Esophagus squamous epithelium (tissue), 4 donors: ENCODE results near the gene PTDSS2.

Experiments
- POLR2A ChIP-seq, 4 donors: fragments of 450-650 bp; IDR thresholded peaks; one replicate each; pipeline ENCODE4 v1.6.1; 2017; ENCODE audit warnings: antibody characterized with exemption in 4 of 4, mild to moderate bottlenecking in 4 of 4, moderate library complexity in 3 of 4
- TF ChIP-seq, protein P1 (sequence below), 6 experiments: fragments of 450-650 bp in 4 of 6; fragments of 200-600 bp in 2 of 6; sonication (generic) in 2 of 6; IDR thresholded peaks; one replicate each; pipeline ENCODE4 v1.5.1; 2016 to 2019; ENCODE audit warnings: antibody characterized with exemption in 6 of 6, mild to moderate bottlenecking in 4 of 6, moderate library complexity in 4 of 6

GRCh38 chr11:445765-446588 is 4.1 kb upstream of the PTDSS2 start:
- TF ChIP-seq, protein P1, sequence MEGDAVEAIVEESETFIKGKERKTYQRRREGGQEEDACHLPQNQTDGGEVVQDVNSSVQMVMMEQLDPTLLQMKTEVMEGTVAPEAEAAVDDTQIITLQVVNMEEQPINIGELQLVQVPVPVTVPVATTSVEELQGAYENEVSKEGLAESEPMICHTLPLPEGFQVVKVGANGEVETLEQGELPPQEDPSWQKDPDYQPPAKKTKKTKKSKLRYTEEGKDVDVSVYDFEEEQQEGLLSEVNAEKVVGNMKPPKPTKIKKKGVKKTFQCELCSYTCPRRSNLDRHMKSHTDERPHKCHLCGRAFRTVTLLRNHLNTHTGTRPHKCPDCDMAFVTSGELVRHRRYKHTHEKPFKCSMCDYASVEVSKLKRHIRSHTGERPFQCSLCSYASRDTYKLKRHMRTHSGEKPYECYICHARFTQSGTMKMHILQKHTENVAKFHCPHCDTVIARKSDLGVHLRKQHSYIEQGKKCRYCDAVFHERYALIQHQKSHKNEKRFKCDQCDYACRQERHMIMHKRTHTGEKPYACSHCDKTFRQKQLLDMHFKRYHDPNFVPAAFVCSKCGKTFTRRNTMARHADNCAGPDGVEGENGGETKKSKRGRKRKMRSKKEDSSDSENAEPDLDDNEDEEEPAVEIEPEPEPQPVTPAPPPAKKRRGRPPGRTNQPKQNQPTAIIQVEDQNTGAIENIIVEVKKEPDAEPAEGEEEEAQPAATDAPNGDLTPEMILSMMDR (IDR thresholded peaks at IDR 0.05) = no peak
- no peak for TF ChIP-seq POLR2A (IDR thresholded peaks at IDR 0.05)
